ENCODE results near the gene PCDH9.

Gene PCDH9

DNA sequence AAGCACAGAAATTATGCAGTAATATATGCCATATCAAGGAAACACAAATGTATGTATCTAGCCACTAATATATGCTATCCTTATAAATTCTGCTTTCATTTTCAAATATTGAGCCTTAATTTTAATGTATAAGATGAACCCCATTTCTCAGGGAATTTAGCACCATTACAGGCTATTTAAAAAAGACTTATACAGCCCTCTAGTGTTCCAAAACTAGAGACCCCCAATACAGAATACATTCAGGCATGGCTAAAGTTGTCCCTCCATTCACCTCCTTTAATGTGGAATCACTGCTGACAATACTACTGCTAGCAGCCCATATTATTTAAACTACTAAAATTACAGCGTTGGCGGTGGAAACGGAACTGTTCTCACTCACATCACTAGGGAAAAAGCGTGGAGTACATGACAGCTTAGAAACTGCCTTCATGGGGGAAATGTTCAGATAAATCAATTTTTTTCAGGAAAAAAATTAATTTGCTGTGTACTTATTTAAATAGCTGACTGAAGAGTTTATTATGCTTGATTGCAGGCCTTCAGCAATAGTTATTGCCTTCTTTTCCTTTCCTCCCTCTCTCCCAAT, 541.0 kb downstream of the PCDH9 start:
- TF ChIP-seq, protein P1, sequence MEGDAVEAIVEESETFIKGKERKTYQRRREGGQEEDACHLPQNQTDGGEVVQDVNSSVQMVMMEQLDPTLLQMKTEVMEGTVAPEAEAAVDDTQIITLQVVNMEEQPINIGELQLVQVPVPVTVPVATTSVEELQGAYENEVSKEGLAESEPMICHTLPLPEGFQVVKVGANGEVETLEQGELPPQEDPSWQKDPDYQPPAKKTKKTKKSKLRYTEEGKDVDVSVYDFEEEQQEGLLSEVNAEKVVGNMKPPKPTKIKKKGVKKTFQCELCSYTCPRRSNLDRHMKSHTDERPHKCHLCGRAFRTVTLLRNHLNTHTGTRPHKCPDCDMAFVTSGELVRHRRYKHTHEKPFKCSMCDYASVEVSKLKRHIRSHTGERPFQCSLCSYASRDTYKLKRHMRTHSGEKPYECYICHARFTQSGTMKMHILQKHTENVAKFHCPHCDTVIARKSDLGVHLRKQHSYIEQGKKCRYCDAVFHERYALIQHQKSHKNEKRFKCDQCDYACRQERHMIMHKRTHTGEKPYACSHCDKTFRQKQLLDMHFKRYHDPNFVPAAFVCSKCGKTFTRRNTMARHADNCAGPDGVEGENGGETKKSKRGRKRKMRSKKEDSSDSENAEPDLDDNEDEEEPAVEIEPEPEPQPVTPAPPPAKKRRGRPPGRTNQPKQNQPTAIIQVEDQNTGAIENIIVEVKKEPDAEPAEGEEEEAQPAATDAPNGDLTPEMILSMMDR (IDR thresholded peaks at IDR 0.05; ENCODE audit: borderline replicate concordance, insufficient read depth, low read depth, low read length): no peak
- no peak overlapping the region for H3K4me3 ChIP-seq (ENCODE audit: low read depth, low read length)

DNA sequence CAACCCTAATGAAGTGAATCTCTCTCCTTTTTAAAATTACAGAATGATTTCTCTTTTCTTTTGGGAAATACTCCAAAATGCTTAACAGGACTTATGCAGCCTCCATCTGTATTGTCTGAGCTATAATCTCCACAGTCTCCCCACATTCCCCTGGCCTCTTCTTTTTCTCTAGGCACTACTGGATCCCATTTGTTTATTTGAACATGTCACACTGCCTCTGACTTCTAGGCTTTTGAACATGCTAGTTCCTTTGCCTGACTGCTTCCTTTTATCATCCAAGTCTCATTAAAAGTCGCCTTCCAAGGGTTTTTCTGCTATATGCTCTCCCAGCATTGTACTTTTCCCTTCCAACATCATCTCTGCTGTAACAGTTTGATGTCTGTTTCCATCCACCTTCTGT, 548.7 kb downstream of the PCDH9 start:
- H3K4me3 ChIP-seq (ENCODE audit: low read depth, low read length): no peak overlapping the region
- TF ChIP-seq, protein P1 (IDR thresholded peaks at IDR 0.05; ENCODE audit: borderline replicate concordance, insufficient read depth, low read depth, low read length): no peak

DNA sequence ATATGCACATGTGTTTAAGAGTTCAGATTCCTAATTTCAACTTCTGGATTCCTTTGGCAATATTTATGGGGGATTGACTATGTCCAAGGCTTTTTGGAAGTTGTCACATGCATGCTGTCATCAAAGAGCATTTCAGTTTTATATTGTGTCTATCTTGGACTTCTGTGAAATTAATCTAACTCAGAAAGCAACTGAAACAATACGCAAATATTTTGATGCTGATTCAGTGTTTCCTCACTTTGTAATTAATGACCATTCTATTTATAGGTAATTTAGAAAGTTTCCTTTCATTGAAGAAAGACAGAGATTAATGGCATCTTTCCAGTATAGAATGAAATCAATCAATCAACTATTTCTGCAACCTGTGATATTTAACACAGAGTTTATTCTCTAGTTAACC, 550.1 kb downstream of the PCDH9 start:
- TF ChIP-seq, protein P1 (IDR thresholded peaks at IDR 0.05; ENCODE audit: borderline replicate concordance, insufficient read depth, low read depth, low read length): no peak
- H3K4me3 ChIP-seq (ENCODE audit: low read depth, low read length): no peak overlapping the region

DNA sequence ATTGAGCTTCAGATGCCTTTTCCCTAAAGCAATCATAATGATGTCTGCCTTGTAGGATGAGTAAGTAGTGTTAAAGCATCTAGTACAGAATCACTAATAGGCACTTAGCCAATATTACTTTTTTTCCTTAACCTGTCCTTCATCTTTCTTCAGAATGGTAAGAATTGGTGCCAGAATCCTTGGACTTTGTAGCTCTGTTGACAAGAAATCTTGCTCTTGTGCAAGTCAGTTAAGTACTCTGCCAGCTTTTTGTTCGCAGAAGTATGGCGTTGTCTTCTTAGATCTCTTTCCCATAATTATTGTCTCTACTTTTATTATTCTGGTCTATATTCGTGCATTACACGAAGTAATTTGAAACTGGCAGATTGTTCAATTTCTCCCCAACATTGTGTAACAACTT, 554.5 kb downstream of the PCDH9 start:
- TF ChIP-seq, protein P1 (IDR thresholded peaks at IDR 0.05; ENCODE audit: borderline replicate concordance, insufficient read depth, low read depth, low read length): no peak
- H3K4me3 ChIP-seq (ENCODE audit: low read depth, low read length): no peak overlapping the region

DNA sequence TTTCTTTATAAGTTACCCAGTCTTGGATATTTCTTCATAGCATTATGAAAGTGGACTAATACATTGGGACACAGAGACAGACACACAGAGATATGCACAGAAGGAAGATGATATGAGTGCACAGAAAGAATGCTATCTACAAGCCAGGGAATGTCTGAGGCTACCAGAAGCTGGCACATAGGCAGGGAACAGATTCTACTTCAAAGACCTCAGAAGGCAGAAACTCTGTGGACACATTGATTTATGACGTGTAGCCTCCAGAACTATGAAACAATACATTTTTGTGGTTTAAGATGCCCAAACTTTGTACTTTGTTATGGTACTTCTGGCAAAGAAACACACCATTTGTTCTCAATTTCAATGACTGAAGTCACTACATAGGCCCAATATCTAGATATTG, 556.7 kb downstream of the PCDH9 start:
- H3K4me3 ChIP-seq (ENCODE audit: low read depth, low read length): no peak overlapping the region
- TF ChIP-seq, protein P1 (IDR thresholded peaks at IDR 0.05; ENCODE audit: borderline replicate concordance, insufficient read depth, low read depth, low read length): no peak

DNA sequence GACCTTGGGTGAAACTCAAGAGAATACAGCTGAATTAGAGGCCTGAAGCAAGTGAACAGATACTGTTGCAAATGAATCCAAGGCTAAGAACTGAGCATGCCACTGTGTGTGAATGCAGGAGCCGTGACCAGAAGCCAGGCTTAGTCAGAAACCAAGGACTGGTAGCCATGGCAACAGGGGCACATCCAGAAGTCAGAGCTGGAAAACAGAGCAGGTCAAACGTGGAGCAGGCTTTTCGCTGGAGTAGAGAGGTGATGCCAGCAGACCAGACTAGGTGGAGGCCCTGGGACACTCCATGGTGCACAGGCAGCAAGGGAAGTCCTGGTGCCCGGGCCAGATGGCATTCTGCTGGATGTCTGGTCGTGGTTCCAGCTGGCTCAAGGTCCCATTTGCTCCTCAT, 564.1 kb downstream of the PCDH9 start:
- H3K4me3 ChIP-seq (ENCODE audit: low read depth, low read length): no peak overlapping the region
- TF ChIP-seq, protein P1 (IDR thresholded peaks at IDR 0.05; ENCODE audit: borderline replicate concordance, insufficient read depth, low read depth, low read length): no peak

DNA sequence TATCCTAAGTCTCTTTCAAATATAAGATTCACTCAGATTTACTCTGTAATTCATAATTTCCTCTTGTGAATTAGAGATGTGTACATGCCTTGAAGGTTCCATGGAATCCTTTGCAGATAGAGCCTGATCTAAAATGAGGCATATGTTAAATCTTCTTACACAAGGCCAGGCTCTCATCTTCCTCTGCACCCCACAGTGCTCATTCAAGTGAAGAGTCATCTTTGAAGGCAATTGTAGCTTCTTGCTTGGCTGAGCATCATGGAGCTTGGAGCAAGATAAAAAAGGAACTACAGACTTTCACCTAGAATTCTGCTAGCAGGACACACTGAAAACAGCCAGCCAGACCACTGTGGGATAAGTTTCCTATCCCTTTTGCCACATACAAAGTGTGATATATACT, 566.4 kb downstream of the PCDH9 start:
- TF ChIP-seq, protein P1 (IDR thresholded peaks at IDR 0.05; ENCODE audit: borderline replicate concordance, insufficient read depth, low read depth, low read length): no peak
- no peak overlapping the region for H3K4me3 ChIP-seq (ENCODE audit: low read depth, low read length)
